Thyroid gland (tissue), 4 donors: ENCODE data around the gene ISG15.

Experiments
- POLR2A ChIP-seq, 2 donors: fragments of 450-650 bp; IDR thresholded peaks; one replicate each; pipeline ENCODE4 v1.6.1; 2017; ENCODE audit warnings: antibody characterized with exemption in 2 of 2, mild to moderate bottlenecking in 2 of 2, moderate library complexity in 1 of 2
- TF ChIP-seq, protein P1 (sequence below), 6 experiments: fragments of 200-600 bp in 3 of 6; fragments of 450-650 bp in 3 of 6; sonication (generic) in 3 of 6; IDR thresholded peaks; one replicate each; pipeline ENCODE4 v1.5.1; 2016 to 2019; ENCODE audit warnings: antibody characterized with exemption in 6 of 6, mild to moderate bottlenecking in 2 of 6, inconsistent platforms in 1 of 6, moderate library complexity in 1 of 6

- TF ChIP-seq, protein P1, sequence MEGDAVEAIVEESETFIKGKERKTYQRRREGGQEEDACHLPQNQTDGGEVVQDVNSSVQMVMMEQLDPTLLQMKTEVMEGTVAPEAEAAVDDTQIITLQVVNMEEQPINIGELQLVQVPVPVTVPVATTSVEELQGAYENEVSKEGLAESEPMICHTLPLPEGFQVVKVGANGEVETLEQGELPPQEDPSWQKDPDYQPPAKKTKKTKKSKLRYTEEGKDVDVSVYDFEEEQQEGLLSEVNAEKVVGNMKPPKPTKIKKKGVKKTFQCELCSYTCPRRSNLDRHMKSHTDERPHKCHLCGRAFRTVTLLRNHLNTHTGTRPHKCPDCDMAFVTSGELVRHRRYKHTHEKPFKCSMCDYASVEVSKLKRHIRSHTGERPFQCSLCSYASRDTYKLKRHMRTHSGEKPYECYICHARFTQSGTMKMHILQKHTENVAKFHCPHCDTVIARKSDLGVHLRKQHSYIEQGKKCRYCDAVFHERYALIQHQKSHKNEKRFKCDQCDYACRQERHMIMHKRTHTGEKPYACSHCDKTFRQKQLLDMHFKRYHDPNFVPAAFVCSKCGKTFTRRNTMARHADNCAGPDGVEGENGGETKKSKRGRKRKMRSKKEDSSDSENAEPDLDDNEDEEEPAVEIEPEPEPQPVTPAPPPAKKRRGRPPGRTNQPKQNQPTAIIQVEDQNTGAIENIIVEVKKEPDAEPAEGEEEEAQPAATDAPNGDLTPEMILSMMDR (IDR thresholded peaks at IDR 0.05): no peak
- no peak for TF ChIP-seq POLR2A (IDR thresholded peaks at IDR 0.05)
Observed at GRCh38 chr1:1048765-1049164, 35.5 kb downstream of the ISG15 start.
